CD1c-positive myeloid dendritic cell (primary cell): ENCODE data around the gene ISG20.
"Not testable (repeated sequence)": the region's sequence is repeated elsewhere in the genome, so short reads cannot be mapped to it uniquely, and the experiment has no call there.

Experiments used
- DNase-seq: peaks from one replicate; pipeline ENCODE4 v3.0.0-alpha.2; 2016; ENCODE audit errors: extremely low spot score

ISG20 gene

DNA sequence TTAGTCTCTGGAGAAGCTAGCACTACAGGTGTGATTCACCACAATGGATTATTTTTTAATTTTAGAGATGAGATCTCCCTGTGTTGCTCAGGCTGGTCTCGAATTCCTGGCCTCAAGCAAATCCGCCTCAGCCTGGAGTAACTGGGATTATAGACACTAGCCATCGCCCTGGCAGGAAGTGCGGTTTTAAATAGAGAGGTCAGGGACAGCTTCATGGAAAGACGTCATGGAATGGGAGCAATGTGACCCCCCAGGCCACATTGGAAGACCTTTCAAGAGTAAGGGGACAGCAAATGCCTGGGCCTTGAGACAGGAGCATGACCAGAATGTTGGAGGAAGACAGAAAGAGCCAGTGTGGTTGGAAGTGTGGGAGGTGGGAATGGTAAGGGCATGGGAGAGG is 2.2 kb upstream of the ISG20 start:
- DNase-seq = no peak

DNA sequence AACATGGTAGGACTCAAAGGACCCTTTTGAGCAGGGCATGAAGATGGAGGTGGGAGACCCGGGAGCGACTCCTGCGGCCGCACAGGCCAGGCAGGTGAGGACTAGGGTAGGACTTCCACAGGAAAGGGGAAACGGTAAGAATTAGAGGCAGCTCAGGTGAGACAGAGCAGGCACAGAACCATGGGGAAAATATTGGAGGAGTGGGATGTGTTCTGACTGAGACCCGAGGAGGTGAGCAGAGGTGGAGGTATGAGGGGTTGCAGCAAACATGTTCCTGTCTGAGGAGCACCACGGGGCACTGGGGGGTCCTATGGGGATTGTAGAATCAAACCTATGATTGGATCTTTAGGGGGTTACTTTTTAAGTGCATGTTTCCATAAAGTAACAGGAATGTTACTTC is 1.4 kb upstream of the ISG20 start:
- no peak for DNase-seq

DNA sequence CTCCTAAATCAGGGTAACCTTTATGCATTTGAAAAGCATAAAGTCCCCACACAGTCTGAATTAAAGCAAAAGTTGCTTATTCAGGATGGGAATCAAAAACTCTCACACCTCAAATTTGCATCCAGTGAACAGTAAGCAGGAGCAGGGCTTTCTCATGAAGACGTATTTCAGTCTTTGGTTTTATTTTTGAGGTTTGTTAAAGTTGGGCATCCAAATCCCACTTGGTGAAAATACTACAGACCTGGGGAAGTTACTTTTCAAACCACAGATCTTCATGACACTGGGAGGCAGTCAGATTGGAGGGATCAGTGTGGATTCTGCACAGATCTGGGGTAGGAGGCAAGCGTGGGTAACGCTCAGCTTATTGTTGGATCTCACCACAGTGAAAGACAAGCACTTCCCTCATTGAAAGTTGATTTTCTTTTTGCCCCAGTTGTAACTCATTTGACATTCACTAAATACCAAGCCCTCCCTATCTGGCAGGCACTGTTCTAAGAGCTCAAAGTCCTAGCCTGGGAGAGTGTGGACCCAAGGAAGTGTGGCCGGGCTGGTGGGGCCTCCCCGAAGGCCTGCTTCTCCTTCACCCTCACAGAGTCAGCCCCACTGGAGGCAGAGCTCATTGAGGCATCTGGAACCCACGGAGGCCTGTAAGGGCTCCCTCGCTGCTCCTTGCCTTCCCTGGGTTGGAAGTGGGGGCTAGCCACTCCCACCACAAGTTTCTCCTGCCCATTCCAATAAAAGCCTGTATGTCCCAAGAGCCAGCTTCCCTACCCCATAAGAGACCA is 783 bp upstream of the ISG20 start:
- no peak for DNase-seq

DNA sequence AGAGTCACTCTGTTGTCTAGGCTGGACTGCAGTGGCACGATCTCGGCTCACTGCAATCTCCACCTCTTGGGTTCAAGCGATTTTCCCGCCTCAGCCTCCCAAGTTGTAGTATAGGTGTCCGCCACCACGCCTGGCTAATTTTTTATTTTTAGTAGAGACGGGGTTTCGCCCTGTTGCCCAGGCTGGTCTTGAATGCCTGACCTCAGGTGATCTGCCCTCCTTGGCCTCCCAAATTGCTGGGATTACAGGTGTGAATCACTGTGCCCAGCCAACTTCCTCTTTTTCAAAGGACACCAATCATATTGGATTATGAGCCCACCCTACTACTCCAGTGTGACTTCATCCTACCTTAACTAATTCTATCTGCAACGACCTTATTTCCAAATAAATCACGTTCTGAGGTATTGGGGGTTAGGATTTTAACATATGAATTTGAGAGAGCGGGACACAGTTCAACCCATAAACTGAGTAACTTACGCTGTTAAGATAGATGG is 3.2 kb downstream of the ISG20 start:
- no peak for DNase-seq

DNA sequence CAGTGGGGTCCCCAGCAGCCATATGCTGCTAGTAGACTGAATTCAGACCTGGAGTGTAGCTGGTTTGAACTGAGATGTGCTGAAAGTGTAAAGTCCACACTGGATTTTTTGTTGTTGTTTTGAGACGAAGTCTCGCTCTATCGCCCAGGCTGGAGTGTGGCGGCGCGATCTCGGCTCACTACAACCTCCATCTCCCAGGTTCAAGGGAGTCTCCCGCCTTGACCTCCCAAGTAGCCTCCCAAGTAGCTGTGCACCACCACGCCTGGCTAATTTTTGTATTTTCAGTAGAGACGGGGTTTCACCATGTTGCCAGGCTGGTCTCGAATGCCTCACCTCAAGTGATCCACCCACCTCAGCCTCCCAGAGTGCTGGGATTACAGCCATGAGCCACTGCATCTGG is 3.7 kb downstream of the ISG20 start:
- not testable (repeated sequence) for DNase-seq

DNA sequence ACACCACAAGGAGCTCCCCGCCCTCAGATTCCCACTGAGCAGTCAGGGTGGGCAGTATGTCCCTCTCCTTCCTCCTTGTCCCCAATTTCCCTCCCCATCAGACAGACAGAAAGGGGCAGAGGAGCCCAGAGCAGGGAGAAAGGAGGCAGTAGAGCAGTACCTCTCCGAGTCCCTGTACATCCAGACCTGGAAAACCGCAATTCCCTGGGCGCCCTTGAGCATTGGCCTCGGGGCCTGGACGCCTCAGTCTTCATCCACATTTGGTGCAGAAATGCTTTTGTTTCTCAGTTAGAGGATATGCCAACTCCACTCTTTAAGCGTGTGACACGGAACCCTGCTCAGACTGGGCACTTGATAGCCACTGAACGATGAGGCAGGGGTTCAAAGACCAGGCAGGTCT is 5.9 kb downstream of the ISG20 start:
- DNase-seq = no peak

DNA sequence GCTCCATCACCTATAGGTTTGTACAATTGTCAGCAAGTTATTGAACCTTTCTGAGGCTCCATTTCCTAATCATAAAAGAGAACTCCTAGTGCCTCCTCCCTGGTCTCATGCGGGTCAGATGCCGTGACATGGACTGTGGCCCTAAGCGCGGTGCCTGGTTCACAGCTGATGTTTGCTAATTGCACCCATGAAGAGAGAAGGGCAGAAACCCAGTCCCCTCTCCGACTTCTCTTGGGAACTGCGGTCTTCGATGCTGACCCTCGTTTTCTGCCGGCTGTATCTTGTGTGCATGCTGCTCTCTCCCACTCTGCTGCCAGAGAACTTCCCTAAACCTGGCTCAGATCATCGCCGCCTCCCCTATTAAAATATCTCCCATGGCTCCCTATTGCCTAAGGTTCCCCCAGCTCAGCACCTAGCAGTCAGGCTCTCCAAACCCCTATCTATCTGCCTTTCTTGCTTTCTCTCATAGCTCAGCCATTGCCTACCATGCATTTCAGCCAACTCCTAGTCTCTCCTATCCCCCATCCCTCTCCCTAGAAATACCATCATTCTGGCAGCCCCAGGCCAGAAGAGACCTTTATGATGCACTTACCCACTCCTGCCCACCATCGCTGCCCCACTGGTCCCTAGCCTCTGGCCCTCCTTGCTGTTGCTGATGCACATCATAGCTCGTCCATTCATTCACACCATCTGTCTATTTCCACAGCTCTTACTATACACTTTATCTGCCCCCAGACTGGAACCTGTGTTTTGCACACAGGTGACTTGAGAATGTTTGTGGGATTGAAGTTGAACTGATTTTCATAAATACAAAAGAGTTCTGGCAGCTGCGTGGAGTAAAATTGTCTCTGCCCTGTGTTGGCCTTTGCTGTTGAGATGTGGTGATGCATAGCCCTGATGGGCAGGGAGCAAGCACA is 6.6 kb downstream of the ISG20 start:
- no peak for DNase-seq

DNA sequence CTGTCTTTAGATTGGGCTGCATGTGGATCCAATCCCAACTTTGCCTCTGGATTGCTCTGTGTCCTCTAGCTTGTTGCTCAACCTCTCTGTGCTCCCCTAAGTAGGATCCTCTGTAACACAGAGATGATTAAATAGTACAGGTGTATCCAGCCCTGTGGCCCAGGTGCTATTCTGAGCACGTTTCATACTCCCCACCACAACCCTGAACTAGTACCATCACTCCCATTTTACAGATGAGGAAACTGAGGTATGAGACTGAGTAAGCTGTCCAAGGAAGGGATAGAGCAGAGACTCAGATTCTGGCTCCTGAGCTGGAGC is 7.2 kb downstream of the ISG20 start:
- DNase-seq = no peak

DNA sequence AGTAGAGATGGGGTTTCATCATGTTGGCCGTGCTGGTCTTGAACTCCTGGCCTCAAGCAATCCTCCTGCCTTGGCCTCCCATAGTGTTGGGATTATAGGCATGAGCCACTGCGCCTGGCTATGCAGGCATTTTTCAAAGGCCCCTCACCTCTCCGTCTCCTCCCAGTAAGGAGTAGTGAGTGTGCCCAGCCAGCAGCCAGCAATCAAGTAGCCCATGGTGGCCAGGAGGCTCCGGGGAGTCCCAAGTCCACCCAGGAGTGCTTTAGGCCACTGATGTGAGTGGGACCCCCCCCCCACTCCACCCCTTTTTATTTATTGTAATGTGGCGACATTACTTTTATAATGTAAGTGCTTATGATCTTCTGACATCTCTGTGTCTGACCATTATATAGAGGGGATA is 8.1 kb downstream of the ISG20 start:
- no peak for DNase-seq

DNA sequence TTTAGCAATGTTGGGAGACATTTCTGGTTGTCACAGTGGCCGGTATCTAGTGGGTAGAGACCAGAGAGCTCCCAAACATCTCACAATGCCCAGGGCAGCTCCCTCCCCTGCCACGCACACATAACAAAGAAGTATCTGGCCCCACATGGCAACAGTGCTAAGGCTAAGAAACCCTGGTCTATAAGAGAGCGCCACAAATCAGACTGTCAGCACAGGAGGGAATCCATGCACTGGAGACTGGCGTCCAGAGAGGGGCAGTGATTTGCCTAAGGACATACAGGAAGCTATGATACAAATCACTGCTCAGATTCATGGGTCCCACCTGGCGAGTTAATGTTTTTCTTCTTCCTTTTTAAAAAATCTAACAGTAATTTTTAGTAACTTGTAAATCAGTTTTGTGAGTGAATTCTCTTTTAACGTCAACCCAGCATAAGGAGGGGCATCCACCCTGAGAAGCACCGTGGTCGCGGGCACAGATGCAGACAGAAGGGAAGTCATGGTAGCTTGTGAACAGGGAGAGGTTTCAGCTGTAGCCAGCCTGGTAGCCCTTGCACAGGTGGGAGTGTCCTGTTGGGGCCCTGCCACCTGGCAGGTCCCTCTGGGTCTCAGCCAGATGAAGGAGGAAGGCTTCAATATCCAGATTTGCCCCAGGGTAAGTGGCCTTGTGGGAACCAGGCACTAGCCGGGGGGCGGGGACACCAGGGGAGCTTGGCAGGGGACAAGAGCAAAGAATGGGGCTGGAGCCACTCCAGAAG is 8.7 kb downstream of the ISG20 start:
- no peak for DNase-seq

DNA sequence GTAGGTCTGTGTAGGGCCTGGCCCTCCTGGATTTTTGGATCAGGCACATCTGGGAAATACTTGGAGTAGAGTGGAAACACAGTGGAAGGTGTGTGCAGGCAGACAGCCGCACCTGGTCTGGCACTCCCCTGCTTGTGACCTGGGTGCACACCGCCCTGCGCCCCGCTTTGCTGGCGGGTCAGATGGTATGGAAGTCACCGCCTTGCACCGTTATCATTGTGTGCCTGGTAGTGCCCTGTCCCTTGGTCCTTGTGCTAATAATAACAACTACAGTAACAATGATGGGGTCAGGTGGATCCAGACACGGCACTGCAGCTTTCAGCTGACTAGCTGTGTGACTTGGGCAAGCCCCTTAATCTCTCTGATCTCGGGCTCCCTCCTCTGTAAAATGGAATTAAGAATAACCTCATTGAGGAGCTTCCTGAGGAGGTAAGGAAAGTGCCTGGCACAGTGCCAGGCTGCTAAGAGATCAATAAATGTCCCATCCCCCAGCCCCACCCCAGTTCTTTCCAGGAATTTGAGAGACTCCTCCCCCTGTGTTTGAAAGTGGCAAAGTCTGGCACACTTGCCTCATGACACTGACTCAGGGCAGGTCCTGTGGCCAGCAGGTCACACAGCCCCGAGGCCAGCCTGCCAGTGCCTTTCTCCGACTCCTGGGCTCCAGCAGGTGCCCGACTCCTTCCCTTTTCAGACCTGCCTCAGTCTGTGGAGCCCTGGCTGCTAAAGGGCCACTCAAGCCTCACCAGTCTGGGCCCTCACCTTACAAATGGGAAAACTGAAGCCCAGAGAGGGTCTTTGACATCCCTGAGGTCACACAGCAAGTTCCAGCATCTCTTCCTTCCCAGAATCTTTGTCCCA is 9.8 kb downstream of the ISG20 start:
- DNase-seq = no peak

DNA sequence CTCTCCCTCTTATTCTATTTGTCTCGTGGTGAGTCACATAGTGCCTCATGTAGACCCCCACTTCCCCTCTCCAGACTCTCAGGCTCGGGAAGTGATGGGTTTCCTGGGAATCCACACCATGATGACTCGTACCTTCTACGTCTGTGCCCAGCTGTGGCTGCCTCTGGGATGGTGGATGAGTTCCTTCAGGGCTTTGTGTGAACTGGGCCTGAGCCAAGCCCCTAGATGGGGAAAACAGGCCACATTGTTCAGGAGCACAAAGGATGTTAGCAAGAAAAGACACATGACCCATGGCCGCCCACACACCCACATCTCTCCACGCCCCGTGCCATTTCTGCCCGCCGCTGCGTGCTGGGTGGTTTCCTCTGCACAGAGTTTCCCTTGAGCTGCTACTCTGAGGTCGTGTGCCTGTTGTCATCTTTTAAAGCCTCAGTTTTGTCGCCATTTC is 10.5 kb downstream of the ISG20 start:
- peak; percentile 28 for DNase-seq

DNA sequence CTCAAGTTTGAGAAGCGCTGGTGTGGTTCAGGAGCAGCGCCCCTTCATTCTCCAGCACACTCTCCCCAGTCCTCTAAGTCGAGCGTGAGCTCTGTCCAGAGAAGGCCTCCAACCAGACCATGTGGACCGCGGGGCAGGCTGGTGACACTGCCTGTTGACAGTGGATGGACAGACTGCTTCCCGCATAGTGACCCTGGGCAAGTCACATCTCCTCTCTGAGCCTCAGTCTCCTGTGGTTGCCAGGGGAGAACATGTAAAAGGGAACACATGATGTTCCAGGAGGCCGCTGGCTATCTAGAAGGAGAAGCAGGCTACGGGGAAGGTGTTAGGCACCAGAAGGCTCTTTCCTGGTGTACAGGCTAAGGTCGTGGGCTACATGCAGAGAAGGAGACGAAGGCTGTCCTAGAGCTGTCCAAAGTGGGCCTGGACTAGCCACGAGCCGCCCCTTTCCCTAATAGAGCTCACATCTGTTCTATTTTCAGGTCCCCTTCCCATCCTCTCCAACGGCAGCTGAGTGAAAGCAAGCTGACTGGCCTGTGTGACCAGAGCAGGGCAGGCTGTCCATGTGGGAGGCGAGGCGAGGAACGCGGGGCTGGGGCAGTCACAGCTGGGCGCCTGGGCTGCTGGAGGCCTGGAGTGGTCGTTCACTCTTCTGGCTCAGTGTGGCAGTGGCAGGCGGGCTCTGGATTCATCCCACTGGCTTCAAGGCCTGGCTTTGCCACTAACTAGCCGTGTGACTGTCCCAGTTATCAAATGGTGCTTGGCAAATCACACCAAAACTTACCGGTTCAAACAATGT is 11.1 kb downstream of the ISG20 start:
- no peak for DNase-seq

DNA sequence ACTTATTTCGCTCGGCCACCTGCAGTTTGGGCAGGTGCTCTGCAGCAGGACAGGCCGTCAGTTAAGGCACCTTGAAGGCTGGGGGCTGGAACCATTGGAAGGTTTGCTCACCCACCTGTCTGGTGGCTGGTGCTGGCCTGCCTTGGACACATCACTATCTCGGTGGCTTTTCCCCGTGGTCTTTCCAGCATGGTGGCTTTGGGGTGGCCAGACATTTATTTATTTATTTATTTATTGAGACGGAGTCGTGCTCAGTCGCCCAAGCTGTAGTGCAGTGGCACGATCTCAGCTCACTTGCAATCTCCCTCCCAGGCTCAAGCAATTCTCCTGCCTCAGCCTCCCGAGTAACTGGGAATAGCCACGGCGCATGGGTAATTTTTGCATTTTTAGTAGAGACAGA is 11.7 kb downstream of the ISG20 start:
- no peak for DNase-seq

DNA sequence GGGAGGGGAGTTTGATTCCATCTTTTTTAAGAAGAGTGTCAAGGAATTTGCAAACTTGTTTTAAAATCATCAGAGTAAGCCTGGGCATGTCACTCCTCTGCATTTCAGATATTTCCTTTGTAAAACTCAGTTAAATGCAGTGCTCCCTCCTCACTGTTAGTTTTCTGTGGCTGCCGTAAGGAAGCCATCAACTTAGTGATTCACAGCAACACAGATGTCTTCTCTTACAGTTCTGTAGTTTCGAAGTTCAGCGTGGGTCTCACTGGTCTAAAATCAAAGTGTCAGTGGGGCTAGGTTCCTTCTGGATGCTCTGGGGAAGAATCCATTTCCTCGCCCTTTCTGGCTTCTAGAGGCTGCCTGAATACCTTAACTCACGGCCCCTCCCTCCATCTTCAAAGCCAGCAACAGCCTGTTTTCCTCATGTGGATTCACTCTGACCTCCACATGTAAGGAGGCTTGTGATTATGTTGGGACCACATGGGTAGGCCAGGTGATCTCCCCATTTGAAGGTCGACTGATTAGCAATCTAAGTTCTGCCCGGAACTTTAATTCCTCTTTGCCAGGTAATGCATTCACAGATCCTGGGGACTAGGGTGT is 12.4 kb downstream of the ISG20 start:
- DNase-seq = no peak

DNA sequence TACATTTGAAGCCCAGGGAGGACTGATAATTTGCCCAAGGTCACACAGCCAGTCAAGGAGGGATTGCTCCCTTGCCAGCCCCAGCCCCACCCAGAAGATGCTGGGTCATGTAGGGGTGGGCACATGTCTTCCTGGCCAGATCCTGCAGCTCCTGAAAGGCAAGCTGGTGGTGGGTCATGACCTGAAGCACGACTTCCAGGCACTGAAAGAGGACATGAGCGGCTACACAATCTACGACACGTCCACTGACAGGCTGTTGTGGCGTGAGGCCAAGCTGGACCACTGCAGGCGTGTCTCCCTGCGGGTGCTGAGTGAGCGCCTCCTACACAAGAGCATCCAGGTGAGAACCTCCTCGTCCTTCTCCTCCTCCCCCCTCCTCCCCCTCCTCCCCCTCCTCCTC is 13.2 kb downstream of the ISG20 start:
- DNase-seq = no peak

DNA sequence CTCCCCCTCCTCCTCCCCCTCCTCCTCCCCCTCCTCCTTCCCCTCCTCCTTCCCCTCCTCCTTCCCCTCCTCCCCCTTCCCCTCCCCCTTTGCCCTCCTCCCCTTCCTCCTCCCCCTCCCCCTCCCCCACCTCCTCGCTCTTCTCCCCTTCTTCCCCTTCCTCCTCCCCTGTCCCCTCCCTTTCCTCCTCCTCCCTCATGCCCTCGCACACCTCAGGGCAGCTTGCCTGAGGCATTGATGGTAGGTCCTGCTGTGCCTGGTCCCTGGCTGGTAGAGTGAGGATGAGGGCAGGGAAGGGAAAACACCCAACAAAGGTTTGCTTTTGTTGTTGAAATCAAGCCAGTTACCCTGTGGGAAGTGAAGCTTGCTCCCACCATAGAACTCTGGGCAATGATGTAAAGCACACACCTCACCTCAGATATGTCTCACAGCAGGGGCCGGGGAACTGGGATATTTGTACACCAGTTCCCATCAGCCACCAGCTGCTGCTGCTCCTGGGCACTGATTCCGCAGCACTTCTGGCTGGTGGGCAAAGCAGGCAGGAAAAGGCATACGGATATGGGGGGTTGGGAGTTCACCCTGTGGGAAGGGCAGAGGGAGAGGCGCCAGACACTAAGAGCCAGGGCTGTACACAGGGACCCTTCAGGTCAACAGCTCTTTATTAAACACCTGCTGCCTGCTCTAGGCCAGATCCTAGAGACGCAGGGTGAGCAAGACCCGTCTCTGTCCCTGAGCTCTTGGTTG is 13.8 kb downstream of the ISG20 start:
- no peak for DNase-seq

DNA sequence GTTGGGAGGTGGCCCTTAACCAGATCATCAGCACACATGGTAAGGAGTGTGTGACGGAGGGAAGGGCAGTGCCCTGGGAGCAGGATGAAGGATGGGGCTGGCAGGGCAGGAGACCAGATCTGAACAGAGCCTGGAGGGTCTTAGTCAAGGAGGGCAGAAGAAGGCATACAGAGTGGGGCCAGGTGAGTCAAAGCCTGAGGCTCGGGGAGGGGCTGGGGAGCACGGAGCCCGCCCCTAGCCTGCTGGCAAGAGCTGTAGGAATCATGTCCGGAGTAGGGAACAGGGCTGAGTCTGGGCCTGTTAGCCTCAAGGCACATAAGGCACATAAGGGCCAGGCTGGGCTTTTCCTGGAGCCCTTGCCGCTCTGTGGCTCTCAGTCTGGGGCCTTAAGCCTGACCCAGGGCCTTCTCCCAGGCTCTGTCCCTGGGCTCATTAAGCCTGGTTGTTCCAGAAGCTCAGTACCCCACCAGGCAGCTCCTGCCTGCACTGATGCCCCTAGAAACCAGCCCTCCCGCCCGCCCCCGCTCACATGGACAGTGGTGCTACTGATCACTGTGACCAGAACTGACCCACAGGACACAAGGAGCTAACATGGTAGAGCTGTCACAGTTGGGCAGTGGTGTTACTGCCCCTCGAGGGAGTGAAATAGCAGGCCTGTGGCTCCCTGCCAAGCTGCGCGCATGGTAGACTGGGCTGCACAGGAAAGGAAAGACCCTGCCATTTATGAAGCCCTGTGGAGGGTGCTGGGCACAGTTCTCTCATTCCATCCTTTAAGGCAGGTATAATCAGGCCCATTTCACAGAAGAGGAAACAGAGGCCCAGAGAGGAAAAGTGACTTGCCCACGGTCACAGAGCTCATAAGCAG is 14.6 kb downstream of the ISG20 start:
- DNase-seq = no peak
